DMS153 treated with DMSO at 0.1 percent for 48 hours (cell line): ENCODE results near the gene TRMT61A.

Source experiments
- DNase-seq: peaks from one replicate; lab custom pipeline; 2025; ENCODE audit not compliant: unreplicated experiment; lab: John Stamatoyannopoulos, UW

TRMT61A gene

GRCh38 chr14:103545915-103546651, 17.1 kb downstream of the TRMT61A start:
- DNase-seq = no peak

- no peak for DNase-seq
These were observed 17.9 kb downstream of the TRMT61A start for GRCh38 chr14:103546652-103547454.

GRCh38 chr14:103547455-103547940, 18.5 kb downstream of the TRMT61A start:
- DNase-seq = no peak

- no peak for DNase-seq
These were observed 19.0 kb downstream of the TRMT61A start for GRCh38 chr14:103547941-103548462.

GRCh38 chr14:103548463-103549351, 19.7 kb downstream of the TRMT61A start:
- no peak for DNase-seq

- no peak for DNase-seq
These were observed 20.6 kb downstream of the TRMT61A start for GRCh38 chr14:103549361-103550311.

GRCh38 chr14:103550451-103551337, 21.7 kb downstream of the TRMT61A start:
- no peak for DNase-seq

- DNase-seq = no peak
These were observed 22.4 kb downstream of the TRMT61A start for GRCh38 chr14:103551338-103551762.

GRCh38 chr14:103552011-103552845, 23.2 kb downstream of the TRMT61A start:
- no peak for DNase-seq

GRCh38 chr14:103552846-103553210, 23.8 kb downstream of the TRMT61A start:
- DNase-seq = no peak

- DNase-seq = no peak
These were observed 26.8 kb downstream of the TRMT61A start for GRCh38 chr14:103555559-103556337.

GRCh38 chr14:103556946-103557758, 28.2 kb downstream of the TRMT61A start:
- DNase-seq = no peak

GRCh38 chr14:103558071-103558882, 29.3 kb downstream of the TRMT61A start:
- no peak for DNase-seq

- DNase-seq = no peak
These were observed 30.8 kb downstream of the TRMT61A start for GRCh38 chr14:103559766-103560165.

GRCh38 chr14:103560691-103561090, 31.7 kb downstream of the TRMT61A start:
- DNase-seq = no peak
